Measurements from ENCODE around the gene MAJIN.

MAJIN gene

DNA sequence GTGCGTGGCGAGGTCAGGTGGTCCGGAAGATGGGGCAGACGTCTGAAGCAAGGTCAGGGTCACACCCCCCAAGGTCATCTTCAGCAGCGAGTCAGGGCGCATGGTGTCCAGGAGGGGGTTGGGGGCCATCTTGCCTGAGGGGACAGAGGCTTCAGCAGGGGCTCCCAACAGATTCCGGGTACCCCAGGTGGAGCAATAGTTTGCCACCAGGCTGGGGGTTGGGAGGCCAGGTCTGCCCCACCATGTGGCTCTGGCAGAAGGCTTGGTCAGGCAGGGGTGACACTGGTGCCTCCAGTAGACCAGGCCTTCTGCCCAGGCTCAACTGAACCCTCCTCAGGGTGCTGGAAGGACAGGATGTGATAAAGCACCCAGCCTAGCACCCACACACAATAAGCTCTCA is 60.8 kb downstream of the MAJIN start:
- ChIA-PET POLR2A (no interaction called here), CTCF (interaction anchor here (1.1 to 2.0 kb wide), 3 partner anchors 13 to 63 kb away, joined by 3 to 9 read pairs (median 7); no protein-coding TSS in a partner anchor)
- DNase-seq: no peak
- no peaks in the 10 kb centered on the region for H3K9me3 ChIP-seq (ENCODE audit: control extremely low read depth in 1 of 5, control insufficient read depth in 4 of 5, insufficient read depth in 2 of 5, low read depth in 1 of 5, low read length in 4 of 5)
- no peaks in the 10 kb centered on the region for H3K27me3 ChIP-seq (replicated peaks in 2 of 5; ENCODE audit: control insufficient read depth in 4 of 5, insufficient read depth in 5 of 5, low read length in 4 of 5)
- H3K36me3 ChIP-seq (ENCODE audit: control insufficient read depth in 4 of 4, insufficient read depth in 4 of 4, low read length in 3 of 4): peaks cover 11 to 78% (median 54%) of the 10 kb centered on the region in 4 experiments
- no peak overlapping the region for H3K27ac ChIP-seq (ENCODE audit: insufficient read depth in 1 of 2, low read depth in 1 of 2, low read length in 2 of 2, poor library complexity in 1 of 2, severe bottlenecking in 2 of 2)
- H3K4me3 ChIP-seq (ENCODE audit: control insufficient read depth in 1 of 7, extremely low read depth in 1 of 7, insufficient read depth in 4 of 7, low read depth in 2 of 7, low read length in 6 of 7): no peak overlapping the region
- 99% methylated on average over 6 of the region's 7 CpGs for WGBS (ENCODE audit: insufficient coverage)
- peaks cover 0 to 10% (median 7%) of the 10 kb centered on the region in 4 experiments for H3K4me1 ChIP-seq (ENCODE audit: control extremely low read depth in 1 of 4, control insufficient read depth in 4 of 4, insufficient read depth in 4 of 4, low read length in 3 of 4)

- no peak overlapping the region for H3K4me3 ChIP-seq (ENCODE audit: control insufficient read depth in 1 of 7, extremely low read depth in 1 of 7, insufficient read depth in 4 of 7, low read depth in 2 of 7, low read length in 6 of 7)
- WGBS (ENCODE audit: insufficient coverage): 95% methylated on average over 24 of the region's 27 CpGs
- peaks cover 11 to 83% (median 57%) of the 10 kb centered on the region in 4 experiments for H3K36me3 ChIP-seq (ENCODE audit: control insufficient read depth in 4 of 4, insufficient read depth in 4 of 4, low read length in 3 of 4)
- ChIA-PET POLR2A (no interaction called here), CTCF (interaction anchor here (1.1 kb wide), 1 partner anchor 12 kb away, joined by 3 read pairs; no protein-coding TSS in a partner anchor)
- H3K27ac ChIP-seq (ENCODE audit: insufficient read depth in 1 of 2, low read depth in 1 of 2, low read length in 2 of 2, poor library complexity in 1 of 2, severe bottlenecking in 2 of 2): no peak overlapping the region
- no peaks in the 10 kb centered on the region for H3K9me3 ChIP-seq (ENCODE audit: control extremely low read depth in 1 of 5, control insufficient read depth in 4 of 5, insufficient read depth in 2 of 5, low read depth in 1 of 5, low read length in 4 of 5)
- H3K27me3 ChIP-seq (replicated peaks in 2 of 5; ENCODE audit: control insufficient read depth in 4 of 5, insufficient read depth in 5 of 5, low read length in 4 of 5): no peaks in the 10 kb centered on the region
- no peak for DNase-seq
- peaks cover 0 to 4% (median 1%) of the 10 kb centered on the region in 4 experiments for H3K4me1 ChIP-seq (ENCODE audit: control extremely low read depth in 1 of 4, control insufficient read depth in 4 of 4, insufficient read depth in 4 of 4, low read length in 3 of 4)
Observed at GRCh38 chr11:64910451-64911093, 61.3 kb downstream of the MAJIN start.

GRCh38 chr11:64909653-64910343 is 62.1 kb downstream of the MAJIN start:
- H3K36me3 ChIP-seq (ENCODE audit: control insufficient read depth in 4 of 4, insufficient read depth in 4 of 4, low read length in 3 of 4): peaks cover 11 to 88% (median 62%) of the 10 kb centered on the region in 4 experiments
- CTCF ChIA-PET: interaction anchor here (1.0 kb wide), 1 partner anchor 10 kb away, joined by 3 read pairs; no protein-coding TSS in a partner anchor

GRCh38 chr11:64908766-64909165 is 63.1 kb downstream of the MAJIN start:
- H3K4me1 ChIP-seq (ENCODE audit: control extremely low read depth in 1 of 4, control insufficient read depth in 4 of 4, insufficient read depth in 4 of 4, low read length in 3 of 4): no peaks in the 10 kb centered on the region
- no peak for DNase-seq
- ChIA-PET CTCF (interaction anchor here (0.8 to 1.0 kb wide), 2 partner anchors 9 to 120 kb away, joined by 3 read pairs; no protein-coding TSS in a partner anchor), POLR2A (no interaction called here)
- no peak overlapping the region for H3K27ac ChIP-seq (ENCODE audit: insufficient read depth in 1 of 2, low read depth in 1 of 2, low read length in 2 of 2, poor library complexity in 1 of 2, severe bottlenecking in 2 of 2)
- H3K36me3 ChIP-seq (ENCODE audit: control insufficient read depth in 4 of 4, insufficient read depth in 4 of 4, low read length in 3 of 4): peaks cover 9 to 81% (median 57%) of the 10 kb centered on the region in 4 experiments
- 97% methylated on average over 7 of the region's 11 CpGs for WGBS (ENCODE audit: insufficient coverage)
- no peaks in the 10 kb centered on the region for H3K9me3 ChIP-seq (ENCODE audit: control extremely low read depth in 1 of 5, control insufficient read depth in 4 of 5, insufficient read depth in 2 of 5, low read depth in 1 of 5, low read length in 4 of 5)
- H3K4me3 ChIP-seq (ENCODE audit: control insufficient read depth in 1 of 7, extremely low read depth in 1 of 7, insufficient read depth in 4 of 7, low read depth in 2 of 7, low read length in 6 of 7): no peak overlapping the region
- H3K27me3 ChIP-seq (replicated peaks in 2 of 5; ENCODE audit: control insufficient read depth in 4 of 5, insufficient read depth in 5 of 5, low read length in 4 of 5): no peaks in the 10 kb centered on the region

More at GRCh38 chr11:64909653-64910343, 62.1 kb downstream of the MAJIN start:
- Histone ChIP-seq H3K27ac (ENCODE audit: insufficient read depth in 1 of 2, low read depth in 1 of 2, low read length in 2 of 2, poor library complexity in 1 of 2, severe bottlenecking in 2 of 2) (no peak overlapping the region), H3K4me1 (ENCODE audit: control extremely low read depth in 1 of 4, control insufficient read depth in 4 of 4, insufficient read depth in 4 of 4, low read length in 3 of 4) (no peaks in the 10 kb centered on the region), H3K27me3 (replicated peaks in 2 of 5; ENCODE audit: control insufficient read depth in 4 of 5, insufficient read depth in 5 of 5, low read length in 4 of 5) (no peaks in the 10 kb centered on the region), H3K4me3 (ENCODE audit: control insufficient read depth in 1 of 7, extremely low read depth in 1 of 7, insufficient read depth in 4 of 7, low read depth in 2 of 7, low read length in 6 of 7) (no peak overlapping the region), H3K9me3 (ENCODE audit: control extremely low read depth in 1 of 5, control insufficient read depth in 4 of 5, insufficient read depth in 2 of 5, low read depth in 1 of 5, low read length in 4 of 5) (no peaks in the 10 kb centered on the region)
- WGBS (ENCODE audit: insufficient coverage): 96% methylated on average over 38 of the region's 39 CpGs
- DNase-seq: no peak
- POLR2A ChIA-PET: no interaction called here

DNA sequence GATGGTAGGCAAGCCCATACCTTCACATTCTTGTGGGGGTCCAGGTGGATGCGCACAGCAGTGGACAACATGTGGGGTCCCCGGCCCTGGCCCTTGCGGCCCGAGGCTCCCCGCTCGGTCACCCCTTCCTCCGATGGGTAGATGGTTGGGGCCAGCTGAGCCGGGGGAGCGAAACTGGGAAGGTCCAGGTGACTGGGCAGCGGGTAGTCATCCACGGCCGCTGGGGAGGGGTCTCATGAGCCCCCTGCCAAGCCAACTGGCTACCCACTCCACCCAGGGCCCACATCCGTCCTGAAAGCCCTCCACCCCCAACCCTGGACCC is 65.6 kb downstream of the MAJIN start:
- no peaks in the 10 kb centered on the region for H3K9me3 ChIP-seq (ENCODE audit: control extremely low read depth in 1 of 5, control insufficient read depth in 4 of 5, insufficient read depth in 2 of 5, low read depth in 1 of 5, low read length in 4 of 5)
- over 99% methylated on average over 13 of the region's 13 CpGs for WGBS (ENCODE audit: insufficient coverage)
- H3K36me3 ChIP-seq (ENCODE audit: control insufficient read depth in 4 of 4, insufficient read depth in 4 of 4, low read length in 3 of 4): peaks cover 8 to 83% (median 51%) of the 10 kb centered on the region in 4 experiments
- no peaks in the 10 kb centered on the region for H3K27me3 ChIP-seq (replicated peaks in 2 of 5; ENCODE audit: control insufficient read depth in 4 of 5, insufficient read depth in 5 of 5, low read length in 4 of 5)
- ChIA-PET CTCF (interaction anchor here (1.4 to 36.3 kb wide), 3 partner anchors 8 to 52 kb away, joined by 4 to 1071 read pairs (median 6); partner anchors contain the start of gene CDC42BPG), POLR2A (no interaction called here)
- H3K27ac ChIP-seq (ENCODE audit: insufficient read depth in 1 of 2, low read depth in 1 of 2, low read length in 2 of 2, poor library complexity in 1 of 2, severe bottlenecking in 2 of 2): no peak overlapping the region
- H3K4me1 ChIP-seq (ENCODE audit: control extremely low read depth in 1 of 4, control insufficient read depth in 4 of 4, insufficient read depth in 4 of 4, low read length in 3 of 4): no peaks in the 10 kb centered on the region
- H3K4me3 ChIP-seq (ENCODE audit: control insufficient read depth in 1 of 7, extremely low read depth in 1 of 7, insufficient read depth in 4 of 7, low read depth in 2 of 7, low read length in 6 of 7): no peak overlapping the region
- DNase-seq: no peak

DNA sequence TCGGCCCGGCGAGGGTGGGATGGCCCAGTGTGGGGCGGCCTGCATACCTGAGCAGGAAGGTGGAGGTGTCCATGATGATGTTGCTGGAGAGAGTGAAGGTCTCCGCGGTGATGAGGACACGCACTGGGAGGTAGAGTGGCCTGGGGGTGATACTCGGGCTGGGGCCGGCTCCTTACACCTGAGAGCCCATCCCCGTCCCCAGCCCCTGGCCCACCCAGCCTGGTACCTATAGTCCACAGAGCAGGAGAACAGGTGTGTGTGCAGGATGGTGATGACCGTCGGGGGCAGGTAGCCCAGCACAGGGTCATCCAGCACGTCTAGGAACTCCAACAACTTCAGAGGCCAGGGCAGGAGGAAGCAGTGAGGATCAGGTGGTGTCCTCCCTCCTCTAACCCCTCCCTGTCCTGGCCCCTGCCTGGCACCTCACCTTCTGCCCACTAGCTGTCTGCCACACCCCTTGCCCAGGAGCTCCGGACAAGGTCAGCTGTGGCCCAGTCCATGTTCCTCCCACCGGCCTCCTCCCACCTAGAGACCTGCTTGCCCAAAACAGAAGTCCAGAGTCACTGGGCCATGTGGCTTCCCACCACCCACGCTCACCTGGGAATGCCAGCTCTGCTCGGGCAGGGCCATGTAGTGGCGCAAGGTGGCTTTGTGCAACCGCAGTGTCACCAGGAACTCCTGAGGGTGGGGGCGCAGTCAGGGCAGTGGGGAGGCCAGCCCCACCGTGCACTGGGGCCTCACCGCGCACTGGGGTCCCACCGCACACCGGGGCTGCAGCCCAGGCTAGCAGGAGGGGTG is 66.2 kb downstream of the MAJIN start:
- Histone ChIP-seq H3K9me3 (ENCODE audit: control extremely low read depth in 1 of 5, control insufficient read depth in 4 of 5, insufficient read depth in 2 of 5, low read depth in 1 of 5, low read length in 4 of 5) (no peaks in the 10 kb centered on the region), H3K27ac (ENCODE audit: insufficient read depth in 1 of 2, low read depth in 1 of 2, low read length in 2 of 2, poor library complexity in 1 of 2, severe bottlenecking in 2 of 2) (no peak overlapping the region), H3K4me1 (ENCODE audit: control extremely low read depth in 1 of 4, control insufficient read depth in 4 of 4, insufficient read depth in 4 of 4, low read length in 3 of 4) (no peaks in the 10 kb centered on the region), H3K27me3 (replicated peaks in 2 of 5; ENCODE audit: control insufficient read depth in 4 of 5, insufficient read depth in 5 of 5, low read length in 4 of 5) (no peaks in the 10 kb centered on the region), H3K4me3 (ENCODE audit: control insufficient read depth in 1 of 7, extremely low read depth in 1 of 7, insufficient read depth in 4 of 7, low read depth in 2 of 7, low read length in 6 of 7) (no peak overlapping the region), H3K36me3 (ENCODE audit: control insufficient read depth in 4 of 4, insufficient read depth in 4 of 4, low read length in 3 of 4) (peaks cover 8 to 82% (median 49%) of the 10 kb centered on the region in 4 experiments)
- no peak for DNase-seq
- ChIA-PET POLR2A (no interaction called here), CTCF (interaction anchor here (1.4 to 36.3 kb wide), 3 partner anchors 8 to 51 kb away, joined by 4 to 1071 read pairs (median 6); partner anchors contain the start of gene CDC42BPG)
- WGBS (ENCODE audit: insufficient coverage): 98% methylated on average over 18 of the region's 25 CpGs

All from common myeloid progenitor, CD34-positive (primary cell).